ENCODE results near the gene ARHGAP26. TPM values are rescaled to one million over a fixed set of nuclear protein-coding genes. Genes with fewer than 3 reads are reported as not detected.
A peak's percentile ranks its signal among the peaks of the same experiment; 100 is the strongest.

Gene ARHGAP26
- total and polyA plus RNA-seq, 5 donors from 2014 or later = 2.8 to 40.5 (median 5.4) TPM

DNA sequence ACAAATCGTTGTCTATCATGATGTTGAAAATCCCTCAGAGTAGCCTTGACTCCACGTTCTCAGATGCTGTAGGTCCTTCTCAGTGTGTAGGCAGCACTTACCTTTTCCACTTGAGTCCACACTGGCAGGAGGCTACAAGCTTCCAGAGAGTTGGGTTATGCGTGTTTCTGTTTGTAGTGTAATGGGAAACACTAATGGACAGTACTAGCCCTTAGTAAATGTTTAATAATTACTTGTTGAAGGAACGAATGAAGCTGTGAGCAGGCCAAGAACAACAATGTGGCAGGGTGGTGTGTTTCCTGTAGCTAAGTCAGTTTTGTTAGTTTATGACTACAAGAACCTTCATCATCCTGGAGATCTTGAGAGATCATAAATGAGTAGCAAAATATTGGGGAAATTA, 83.5 kb downstream of the ARHGAP26 start:
- Mint-ChIP-seq H3K36me3 (no peaks in the 10 kb centered on the region), H3K4me1 (peaks cover 0 to 13% (median 11%) of the 10 kb centered on the region in 4 donors), H3K4me3 (no peak overlapping the region), H3K27ac (no peak overlapping the region), H3K27me3 (no peaks in the 10 kb centered on the region), H3K9me3 (peaks cover 0 to 1% (median 0%) of the 10 kb centered on the region in 7 donors)
- no peak for DNase-seq
- Histone ChIP-seq H3K4me3 (ENCODE audit: low read depth, low read length) (no peak overlapping the region), H3K27ac (ENCODE audit: insufficient read depth, low read length, poor library complexity, severe bottlenecking) (no peak overlapping the region), H3K36me3 (ENCODE audit: control insufficient read depth, insufficient read depth, low read length) (no peaks in the 10 kb centered on the region), H3K4me1 (ENCODE audit: control insufficient read depth, insufficient read depth, low read length, poor library complexity, severe bottlenecking) (no peaks in the 10 kb centered on the region), H3K9me3 (ENCODE audit: control insufficient read depth in 2 of 2, low read length in 2 of 2) (no peaks in the 10 kb centered on the region), H3K27me3 (ENCODE audit: control insufficient read depth, insufficient read depth, low read length) (no peaks in the 10 kb centered on the region)
- no peak for ATAC-seq (ENCODE audit: low read depth in 2 of 2)

DNA sequence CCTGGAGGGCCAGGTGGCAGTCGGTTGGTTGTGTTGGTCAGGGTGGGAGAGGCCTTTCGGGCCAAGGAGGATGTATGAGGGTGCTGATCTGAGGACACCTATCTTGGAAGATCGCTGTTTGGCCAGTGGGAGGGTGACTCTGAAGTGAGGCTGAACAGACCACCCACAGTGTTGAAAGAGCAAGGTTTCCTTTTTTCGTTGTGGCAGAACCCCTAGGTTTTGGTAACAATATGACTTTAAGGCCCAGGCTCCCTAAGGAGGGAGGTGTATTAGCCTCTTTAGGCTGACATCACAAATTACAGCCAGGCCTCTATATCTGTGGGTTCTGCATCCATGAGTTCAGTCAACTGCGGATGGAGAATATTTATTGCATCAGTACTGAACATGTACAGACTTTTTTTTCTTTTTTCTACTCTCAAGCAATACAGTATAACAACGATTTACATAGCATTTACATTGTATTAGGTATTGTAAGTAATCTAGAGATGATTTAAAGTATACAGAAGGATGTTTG, 86.1 kb downstream of the ARHGAP26 start:
- Histone ChIP-seq H3K4me3 (ENCODE audit: low read depth, low read length) (no peak overlapping the region), H3K36me3 (ENCODE audit: control insufficient read depth, insufficient read depth, low read length) (no peaks in the 10 kb centered on the region), H3K27me3 (ENCODE audit: control insufficient read depth, insufficient read depth, low read length) (no peaks in the 10 kb centered on the region), H3K9me3 (ENCODE audit: control insufficient read depth in 2 of 2, low read length in 2 of 2) (no peaks in the 10 kb centered on the region), H3K27ac (ENCODE audit: insufficient read depth, low read length, poor library complexity, severe bottlenecking) (no peak overlapping the region), H3K4me1 (ENCODE audit: control insufficient read depth, insufficient read depth, low read length, poor library complexity, severe bottlenecking) (no peaks in the 10 kb centered on the region)
- Mint-ChIP-seq H3K4me1 (peaks cover 0 to 11% (median 10%) of the 10 kb centered on the region in 4 donors), H3K27me3 (no peaks in the 10 kb centered on the region), H3K27ac (no peak overlapping the region), H3K4me3 (no peak overlapping the region), H3K9me3 (no peaks in the 10 kb centered on the region), H3K36me3 (no peaks in the 10 kb centered on the region)
- DNase-seq = no peak
- ATAC-seq (ENCODE audit: low read depth in 2 of 2) = no peak

DNA sequence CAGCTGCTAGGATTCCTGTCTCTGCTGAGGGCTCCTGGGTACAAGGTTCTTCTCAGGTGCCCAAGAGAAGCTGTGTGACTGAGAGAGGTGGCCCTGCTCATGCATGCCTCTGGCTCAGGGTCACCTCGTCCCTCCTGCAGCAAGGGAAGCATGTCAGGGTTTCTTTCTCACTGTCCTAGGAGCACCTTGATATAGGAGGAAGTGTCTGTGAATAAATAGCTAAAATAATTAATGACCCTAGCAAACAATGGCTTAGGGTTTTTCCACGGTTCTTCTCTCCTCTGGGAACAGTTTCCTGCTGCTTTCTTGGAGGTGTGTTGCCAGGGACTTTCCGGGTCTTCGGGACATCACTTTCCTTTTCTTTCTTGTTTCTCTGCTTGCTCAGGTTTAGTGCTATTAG, 87.2 kb downstream of the ARHGAP26 start:
- Histone ChIP-seq H3K9me3 (ENCODE audit: control insufficient read depth in 2 of 2, low read length in 2 of 2) (no peaks in the 10 kb centered on the region), H3K27me3 (ENCODE audit: control insufficient read depth, insufficient read depth, low read length) (no peaks in the 10 kb centered on the region), H3K27ac (ENCODE audit: insufficient read depth, low read length, poor library complexity, severe bottlenecking) (no peak overlapping the region), H3K4me3 (ENCODE audit: low read depth, low read length) (no peak overlapping the region), H3K4me1 (ENCODE audit: control insufficient read depth, insufficient read depth, low read length, poor library complexity, severe bottlenecking) (no peaks in the 10 kb centered on the region), H3K36me3 (ENCODE audit: control insufficient read depth, insufficient read depth, low read length) (no peaks in the 10 kb centered on the region)
- DNase-seq (no peak), ATAC-seq (ENCODE audit: low read depth in 2 of 2) (no peak)
- Mint-ChIP-seq H3K27ac (peak overlapping the region in 1 of 3 donors; percentile 19), H3K36me3 (no peaks in the 10 kb centered on the region), H3K4me1 (peaks cover 0 to 11% (median 6%) of the 10 kb centered on the region in 4 donors), H3K4me3 (no peak overlapping the region), H3K27me3 (no peaks in the 10 kb centered on the region), H3K9me3 (no peaks in the 10 kb centered on the region)

DNA sequence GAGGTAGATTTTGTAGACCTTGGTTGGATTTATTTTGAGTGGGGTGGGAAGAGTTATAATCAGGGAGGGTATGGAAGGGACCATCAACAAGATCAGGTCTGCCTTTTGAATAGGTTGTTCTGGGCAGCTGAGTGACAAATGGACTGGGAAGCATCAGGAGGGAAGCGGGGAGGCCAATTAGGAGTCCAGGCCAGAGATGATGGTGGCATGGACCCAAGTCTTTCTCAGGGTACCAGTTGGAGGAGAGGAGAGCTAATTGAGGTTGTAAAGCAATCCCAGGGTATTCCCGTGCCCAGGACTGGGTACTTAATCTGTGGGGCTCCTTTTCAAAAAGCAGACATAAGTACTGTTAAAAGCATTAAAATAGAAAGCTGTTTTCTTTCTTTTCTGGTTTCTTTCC, 88.9 kb downstream of the ARHGAP26 start:
- Histone ChIP-seq H3K4me1 (ENCODE audit: control insufficient read depth, insufficient read depth, low read length, poor library complexity, severe bottlenecking) (no peaks in the 10 kb centered on the region), H3K9me3 (ENCODE audit: control insufficient read depth in 2 of 2, low read length in 2 of 2) (no peaks in the 10 kb centered on the region), H3K36me3 (ENCODE audit: control insufficient read depth, insufficient read depth, low read length) (no peaks in the 10 kb centered on the region), H3K4me3 (ENCODE audit: low read depth, low read length) (no peak overlapping the region), H3K27me3 (ENCODE audit: control insufficient read depth, insufficient read depth, low read length) (no peaks in the 10 kb centered on the region), H3K27ac (ENCODE audit: insufficient read depth, low read length, poor library complexity, severe bottlenecking) (no peak overlapping the region)
- no peak overlapping the region for H3K4me3 Mint-ChIP-seq
- H3K36me3 Mint-ChIP-seq = no peaks in the 10 kb centered on the region
- H3K9me3 Mint-ChIP-seq = no peaks in the 10 kb centered on the region
- peaks cover 0 to 14% (median 9%) of the 10 kb centered on the region in 4 donors for H3K4me1 Mint-ChIP-seq
- peak overlapping the region in 1 of 3 donors; percentile 24 for H3K27ac Mint-ChIP-seq
- no peaks in the 10 kb centered on the region for H3K27me3 Mint-ChIP-seq
- DNase-seq = no peak
- ATAC-seq (ENCODE audit: low read depth in 2 of 2) = no peak

DNA sequence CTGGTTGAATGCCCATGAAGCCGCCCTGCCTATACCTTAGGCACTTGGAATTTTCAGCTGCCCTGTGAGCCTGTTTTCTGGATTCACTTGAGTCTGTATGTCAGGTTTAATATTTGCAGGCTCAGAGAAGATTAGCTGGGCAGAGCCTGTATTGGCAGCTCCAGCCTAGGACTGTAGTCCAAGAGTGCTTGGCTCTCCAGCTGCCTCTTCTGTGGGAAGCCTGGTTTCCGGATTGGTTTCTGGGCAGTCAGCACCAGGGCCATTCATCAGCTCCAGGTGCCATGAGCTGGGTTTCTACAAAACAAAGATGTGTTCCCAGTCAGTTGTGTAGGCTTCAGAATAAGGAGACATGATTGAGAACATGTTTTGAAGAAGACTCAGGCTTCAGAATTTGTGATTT, 90.1 kb downstream of the ARHGAP26 start:
- DNase-seq = no peak
- ATAC-seq (ENCODE audit: low read depth in 2 of 2) = no peak
- H3K9me3 ChIP-seq (ENCODE audit: control insufficient read depth in 2 of 2, low read length in 2 of 2) = no peaks in the 10 kb centered on the region
- no peaks in the 10 kb centered on the region for H3K9me3 Mint-ChIP-seq
- H3K4me3 ChIP-seq (ENCODE audit: low read depth, low read length) = no peak overlapping the region
- no peak overlapping the region for H3K27ac Mint-ChIP-seq
- peaks cover 0 to 26% (median 8%) of the 10 kb centered on the region in 4 donors for H3K4me1 Mint-ChIP-seq
- H3K4me3 Mint-ChIP-seq = no peak overlapping the region
- no peaks in the 10 kb centered on the region for H3K27me3 Mint-ChIP-seq
- no peaks in the 10 kb centered on the region for H3K36me3 Mint-ChIP-seq
- H3K36me3 ChIP-seq (ENCODE audit: control insufficient read depth, insufficient read depth, low read length) = no peaks in the 10 kb centered on the region
- H3K4me1 ChIP-seq (ENCODE audit: control insufficient read depth, insufficient read depth, low read length, poor library complexity, severe bottlenecking) = no peaks in the 10 kb centered on the region
- no peak overlapping the region for H3K27ac ChIP-seq (ENCODE audit: insufficient read depth, low read length, poor library complexity, severe bottlenecking)
- no peaks in the 10 kb centered on the region for H3K27me3 ChIP-seq (ENCODE audit: control insufficient read depth, insufficient read depth, low read length)

DNA sequence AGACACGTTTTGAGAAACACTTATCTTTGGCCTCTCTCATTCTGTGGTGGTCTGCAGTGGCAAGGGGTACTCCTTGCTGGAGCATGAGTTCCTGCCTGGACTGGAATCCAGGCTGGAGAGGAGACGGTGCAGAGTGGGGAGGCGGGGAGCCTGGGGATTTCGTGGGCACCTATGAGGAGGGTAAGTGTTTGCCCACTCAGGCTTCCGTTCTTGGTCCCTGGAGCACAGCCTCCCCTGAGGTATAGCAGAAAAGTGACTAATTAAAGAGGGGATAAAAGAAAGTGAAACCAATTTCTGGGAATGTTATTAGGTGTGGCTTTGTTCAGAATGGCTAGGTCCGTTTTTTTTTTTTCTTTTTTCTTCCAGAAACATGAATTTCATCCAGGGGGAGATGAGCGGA, 90.8 kb downstream of the ARHGAP26 start:
- Mint-ChIP-seq H3K36me3 (no peaks in the 10 kb centered on the region), H3K4me3 (no peak overlapping the region), H3K9me3 (no peaks in the 10 kb centered on the region), H3K4me1 (peaks cover 0 to 26% (median 6%) of the 10 kb centered on the region in 4 donors), H3K27me3 (no peaks in the 10 kb centered on the region), H3K27ac (no peak overlapping the region)
- no peak for DNase-seq
- no peaks in the 10 kb centered on the region for H3K4me1 ChIP-seq (ENCODE audit: control insufficient read depth, insufficient read depth, low read length, poor library complexity, severe bottlenecking)
- no peaks in the 10 kb centered on the region for H3K27me3 ChIP-seq (ENCODE audit: control insufficient read depth, insufficient read depth, low read length)
- no peak for ATAC-seq (ENCODE audit: low read depth in 2 of 2)
- no peaks in the 10 kb centered on the region for H3K9me3 ChIP-seq (ENCODE audit: control insufficient read depth in 2 of 2, low read length in 2 of 2)
- no peak overlapping the region for H3K27ac ChIP-seq (ENCODE audit: insufficient read depth, low read length, poor library complexity, severe bottlenecking)
- no peak overlapping the region for H3K4me3 ChIP-seq (ENCODE audit: low read depth, low read length)
- no peaks in the 10 kb centered on the region for H3K36me3 ChIP-seq (ENCODE audit: control insufficient read depth, insufficient read depth, low read length)

DNA sequence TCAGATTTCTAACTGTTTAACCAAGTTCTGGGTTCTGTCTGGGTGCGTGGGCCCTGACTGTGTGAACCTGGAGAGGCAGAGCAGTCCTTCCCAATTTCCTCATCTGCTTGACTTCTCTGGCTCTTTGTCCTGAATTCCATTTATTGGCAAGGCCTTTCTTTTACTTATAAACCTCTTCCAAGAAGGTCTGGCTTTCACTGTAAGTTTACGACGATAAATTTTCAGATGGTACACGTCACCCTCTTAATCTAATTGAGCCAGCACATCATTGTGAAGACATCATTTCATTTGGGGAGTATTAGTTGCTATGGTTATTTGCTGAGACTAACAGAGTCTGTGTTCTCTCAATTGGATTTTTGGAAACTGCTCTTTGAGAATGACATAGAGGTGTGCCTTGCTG, 92.4 kb downstream of the ARHGAP26 start:
- Histone ChIP-seq H3K4me1 (ENCODE audit: control insufficient read depth, insufficient read depth, low read length, poor library complexity, severe bottlenecking) (peaks cover 3% of the 10 kb centered on the region), H3K36me3 (ENCODE audit: control insufficient read depth, insufficient read depth, low read length) (no peaks in the 10 kb centered on the region), H3K9me3 (ENCODE audit: control insufficient read depth in 2 of 2, low read length in 2 of 2) (no peaks in the 10 kb centered on the region), H3K27ac (ENCODE audit: insufficient read depth, low read length, poor library complexity, severe bottlenecking) (no peak overlapping the region), H3K4me3 (ENCODE audit: low read depth, low read length) (no peak overlapping the region), H3K27me3 (ENCODE audit: control insufficient read depth, insufficient read depth, low read length) (no peaks in the 10 kb centered on the region)
- H3K36me3 Mint-ChIP-seq = no peaks in the 10 kb centered on the region
- DNase-seq (no peak), ATAC-seq (ENCODE audit: low read depth in 2 of 2) (no peak)
- H3K27me3 Mint-ChIP-seq = no peaks in the 10 kb centered on the region
- no peak overlapping the region for H3K4me3 Mint-ChIP-seq
- peaks cover 0 to 33% (median 11%) of the 10 kb centered on the region in 4 donors for H3K4me1 Mint-ChIP-seq
- no peaks in the 10 kb centered on the region for H3K9me3 Mint-ChIP-seq
- H3K27ac Mint-ChIP-seq = no peak overlapping the region

DNA sequence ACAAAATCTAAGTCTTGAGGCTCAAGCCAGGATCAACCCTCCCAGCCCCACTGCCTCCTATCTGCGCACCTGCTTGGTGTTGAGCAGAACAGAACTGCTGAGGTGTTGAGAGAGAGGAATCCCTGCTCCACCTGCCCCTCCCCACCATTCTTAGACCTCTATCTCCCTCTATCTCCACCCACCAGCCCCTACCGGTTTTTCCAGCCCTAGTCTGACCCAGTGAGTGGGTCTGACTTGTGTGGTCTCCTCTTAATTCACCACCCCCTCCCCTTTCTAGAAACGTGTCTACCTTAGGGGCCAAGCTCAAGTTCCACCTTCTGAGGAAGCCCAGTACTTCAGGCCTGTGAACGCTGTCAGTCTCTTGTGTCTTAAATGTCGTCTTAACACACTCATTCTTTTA, 93.7 kb downstream of the ARHGAP26 start:
- Histone ChIP-seq H3K27ac (ENCODE audit: insufficient read depth, low read length, poor library complexity, severe bottlenecking) (no peak overlapping the region), H3K36me3 (ENCODE audit: control insufficient read depth, insufficient read depth, low read length) (no peaks in the 10 kb centered on the region), H3K27me3 (ENCODE audit: control insufficient read depth, insufficient read depth, low read length) (no peaks in the 10 kb centered on the region), H3K4me1 (ENCODE audit: control insufficient read depth, insufficient read depth, low read length, poor library complexity, severe bottlenecking) (peaks cover 3% of the 10 kb centered on the region), H3K9me3 (ENCODE audit: control insufficient read depth in 2 of 2, low read length in 2 of 2) (no peaks in the 10 kb centered on the region), H3K4me3 (ENCODE audit: low read depth, low read length) (no peak overlapping the region)
- DNase-seq (no peak), ATAC-seq (ENCODE audit: low read depth in 2 of 2) (no peak)
- Mint-ChIP-seq H3K4me1 (peaks cover 0 to 32% (median 10%) of the 10 kb centered on the region in 4 donors), H3K27ac (peak overlapping the region; percentile 65 to 94 (median 87)), H3K4me3 (peak overlapping the region in 2 of 4 donors; percentile 30 to 57), H3K27me3 (no peaks in the 10 kb centered on the region), H3K36me3 (no peaks in the 10 kb centered on the region), H3K9me3 (no peaks in the 10 kb centered on the region)
